ENCODE results near the gene TMEM53. TPM values are rescaled to one million over a fixed set of nuclear protein-coding genes. Genes with fewer than 3 reads are reported as not detected.
A peak's percentile ranks its signal among the peaks of the same experiment; 100 is the strongest.

Gene TMEM53
- total and polyA plus RNA-seq, 8 donors: 8.5 to 18.8 (median 9.7) TPM

DNA sequence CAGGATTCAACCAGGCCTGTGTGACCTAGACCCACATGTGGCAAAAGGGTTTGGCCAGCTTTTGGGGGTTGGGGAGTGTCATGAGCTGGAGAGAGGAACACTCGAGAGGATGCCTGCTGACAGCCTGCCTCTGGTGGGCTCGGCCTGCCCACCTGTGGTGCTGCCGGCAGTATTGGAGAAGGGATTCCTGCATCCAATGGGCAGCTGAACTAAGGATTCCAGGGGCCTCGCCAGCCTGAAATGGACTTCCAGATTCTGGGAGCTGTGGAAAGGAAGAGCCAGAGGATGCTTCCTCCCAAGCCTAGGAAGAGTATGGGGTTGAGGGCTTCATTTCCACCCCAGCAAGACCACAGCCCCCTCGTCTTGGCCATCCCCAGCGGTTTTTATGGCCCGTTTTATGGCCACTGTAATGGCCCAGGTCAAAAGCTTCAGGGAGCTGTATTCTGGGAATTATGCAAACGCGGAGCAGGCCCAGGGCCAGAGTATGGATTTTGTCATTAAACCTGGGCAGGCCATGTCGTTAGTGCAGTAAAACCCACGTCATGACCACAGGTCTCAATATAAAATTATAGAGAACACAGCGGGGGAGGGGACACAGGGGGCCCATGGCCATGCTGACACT, 63.6 kb downstream of the TMEM53 start:
- Histone ChIP-seq H3K9me3 (no peaks in the 10 kb centered on the region), H3K27me3 (peaks cover 0 to 9% of the 10 kb centered on the region in 2 donors), H3K4me3 (no peak overlapping the region), H3K4me1 (no peaks in the 10 kb centered on the region), H3K27ac (no peak overlapping the region), H3K36me3 (no peaks in the 10 kb centered on the region)
- intact Hi-C loops (cut with DNase I): no loop called here
- TF ChIP-seq, protein P1, sequence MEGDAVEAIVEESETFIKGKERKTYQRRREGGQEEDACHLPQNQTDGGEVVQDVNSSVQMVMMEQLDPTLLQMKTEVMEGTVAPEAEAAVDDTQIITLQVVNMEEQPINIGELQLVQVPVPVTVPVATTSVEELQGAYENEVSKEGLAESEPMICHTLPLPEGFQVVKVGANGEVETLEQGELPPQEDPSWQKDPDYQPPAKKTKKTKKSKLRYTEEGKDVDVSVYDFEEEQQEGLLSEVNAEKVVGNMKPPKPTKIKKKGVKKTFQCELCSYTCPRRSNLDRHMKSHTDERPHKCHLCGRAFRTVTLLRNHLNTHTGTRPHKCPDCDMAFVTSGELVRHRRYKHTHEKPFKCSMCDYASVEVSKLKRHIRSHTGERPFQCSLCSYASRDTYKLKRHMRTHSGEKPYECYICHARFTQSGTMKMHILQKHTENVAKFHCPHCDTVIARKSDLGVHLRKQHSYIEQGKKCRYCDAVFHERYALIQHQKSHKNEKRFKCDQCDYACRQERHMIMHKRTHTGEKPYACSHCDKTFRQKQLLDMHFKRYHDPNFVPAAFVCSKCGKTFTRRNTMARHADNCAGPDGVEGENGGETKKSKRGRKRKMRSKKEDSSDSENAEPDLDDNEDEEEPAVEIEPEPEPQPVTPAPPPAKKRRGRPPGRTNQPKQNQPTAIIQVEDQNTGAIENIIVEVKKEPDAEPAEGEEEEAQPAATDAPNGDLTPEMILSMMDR (IDR thresholded peaks at IDR 0.05): no peak
- ATAC-seq (no peak), DNase-seq (no peak)

DNA sequence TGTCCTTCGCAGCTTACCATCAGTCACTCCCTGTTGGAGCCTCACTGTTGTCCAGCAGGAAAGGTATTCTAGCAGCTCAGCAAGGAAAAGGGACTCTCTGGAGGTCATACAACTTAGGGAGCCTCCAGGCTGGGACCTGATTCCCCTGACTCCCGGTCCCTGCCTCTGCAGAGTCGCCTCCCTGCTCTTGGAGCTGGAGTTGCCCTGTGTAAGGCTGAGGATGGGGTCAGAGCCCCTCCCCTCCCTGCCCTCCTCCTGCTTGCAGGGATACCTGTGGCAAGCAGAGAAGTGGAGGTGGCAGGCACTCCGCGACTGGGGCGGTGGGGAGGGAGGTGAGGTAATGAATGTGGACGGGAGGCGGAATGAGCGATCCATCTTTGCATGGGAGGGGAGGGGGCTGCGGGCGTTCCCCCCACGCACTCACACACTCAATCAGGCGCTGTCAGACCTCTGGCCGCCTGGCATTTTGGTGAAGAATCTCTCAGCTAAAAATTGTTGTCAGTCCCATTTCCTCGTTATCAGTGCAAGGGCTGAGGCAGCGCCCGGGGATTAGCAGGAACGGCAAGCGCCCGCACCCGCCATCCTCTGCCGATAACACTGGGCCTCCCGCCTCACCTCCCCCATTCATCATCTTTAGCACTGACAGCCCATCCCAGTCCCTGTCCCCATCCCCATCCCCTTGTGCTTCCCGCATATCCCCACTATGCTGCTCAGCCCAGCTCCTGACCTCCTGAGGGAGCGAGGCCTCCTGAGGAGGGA, 64.3 kb downstream of the TMEM53 start:
- Histone ChIP-seq H3K9me3 (no peaks in the 10 kb centered on the region), H3K27ac (no peak overlapping the region), H3K27me3 (peaks cover 0 to 9% of the 10 kb centered on the region in 2 donors), H3K4me3 (no peak overlapping the region), H3K36me3 (no peaks in the 10 kb centered on the region), H3K4me1 (no peaks in the 10 kb centered on the region)
- intact Hi-C loops (cut with DNase I): no loop called here
- no peak for DNase-seq
- ATAC-seq: no peak
- TF ChIP-seq, protein P1 (IDR thresholded peaks at IDR 0.05): no peak

DNA sequence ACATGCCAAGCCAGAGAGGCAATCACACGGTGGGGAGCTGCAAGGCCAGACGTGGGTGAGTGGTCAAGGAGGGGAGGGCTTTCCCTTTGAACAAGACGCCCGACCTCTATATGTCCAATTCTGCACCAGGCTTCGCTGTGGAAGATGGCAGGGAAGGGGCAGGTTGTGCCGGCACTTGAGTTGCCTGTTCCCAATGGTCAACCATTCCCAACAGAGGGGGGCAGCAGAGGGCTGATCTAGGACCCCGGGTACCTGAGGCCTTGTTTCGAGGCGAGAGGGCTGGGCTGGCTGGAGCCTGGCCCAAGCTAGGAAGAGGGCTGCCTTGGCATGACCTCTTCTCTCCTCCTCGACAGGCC, 64.9 kb downstream of the TMEM53 start:
- no peak overlapping the region for H3K4me3 ChIP-seq
- peaks cover 0 to 9% of the 10 kb centered on the region in 2 donors for H3K27me3 ChIP-seq
- intact Hi-C loops (cut with DNase I): no loop called here
- no peak for DNase-seq
- no peak overlapping the region for H3K27ac ChIP-seq
- ATAC-seq: peak; percentile 55
- no peaks in the 10 kb centered on the region for H3K4me1 ChIP-seq
- H3K36me3 ChIP-seq: no peaks in the 10 kb centered on the region
- TF ChIP-seq, protein P1 (IDR thresholded peaks at IDR 0.05): peak; percentile 31 to 32
- no peaks in the 10 kb centered on the region for H3K9me3 ChIP-seq

DNA sequence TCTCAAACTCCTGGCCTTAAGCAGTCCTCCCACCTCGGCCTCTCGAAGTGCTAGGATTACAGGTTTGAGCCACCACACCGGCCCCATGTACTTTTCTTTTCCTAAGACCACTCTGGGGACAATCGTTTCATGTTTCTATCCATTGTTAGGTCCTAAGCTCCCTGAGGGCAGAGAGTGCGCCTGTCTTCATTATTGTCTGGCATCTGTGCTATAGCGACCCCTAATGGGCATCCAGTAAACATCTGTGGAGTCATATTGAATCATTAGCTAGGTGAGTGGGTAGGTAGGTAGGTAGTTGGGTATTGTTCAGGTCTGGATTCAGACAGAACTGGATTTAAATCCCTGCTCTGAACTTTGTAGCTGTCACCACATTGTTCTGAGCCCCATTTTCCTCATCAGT, 66.1 kb downstream of the TMEM53 start:
- TF ChIP-seq, protein P1 (IDR thresholded peaks at IDR 0.05): no peak
- Histone ChIP-seq H3K27me3 (peaks cover 0 to 9% of the 10 kb centered on the region in 2 donors), H3K4me3 (no peak overlapping the region), H3K4me1 (no peaks in the 10 kb centered on the region), H3K36me3 (no peaks in the 10 kb centered on the region), H3K27ac (no peak overlapping the region), H3K9me3 (no peaks in the 10 kb centered on the region)
- no peak for ATAC-seq
- DNase-seq: no peak
- intact Hi-C loops (cut with DNase I): no loop called here

DNA sequence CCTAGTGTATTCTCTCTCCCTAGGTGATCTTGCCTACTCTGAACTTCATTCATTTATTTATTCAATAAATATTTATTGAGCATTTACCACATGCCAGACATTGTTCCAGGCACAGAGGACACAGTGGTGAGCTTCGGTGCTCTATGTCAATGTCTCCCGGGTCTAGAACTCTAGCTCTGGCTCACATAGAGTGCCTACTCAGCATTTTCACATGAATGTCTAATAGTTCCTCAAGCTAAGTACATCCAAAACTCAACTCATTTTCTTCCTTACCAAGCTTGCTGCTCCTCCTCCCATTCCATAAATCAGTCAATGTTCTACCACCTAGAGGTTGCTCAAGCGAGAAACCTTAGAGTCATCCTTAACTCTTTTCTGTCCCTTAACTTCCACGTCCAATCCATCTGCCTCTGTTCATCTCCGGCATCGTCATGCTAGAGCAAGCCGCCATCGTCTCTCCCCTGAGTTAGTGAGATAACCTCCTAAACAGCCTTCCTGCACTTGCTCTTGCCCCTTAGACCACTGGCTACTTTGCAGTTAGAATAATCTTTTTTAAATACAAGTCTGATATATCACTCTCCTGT, 67.5 kb downstream of the TMEM53 start:
- no peak for DNase-seq
- Histone ChIP-seq H3K4me1 (no peaks in the 10 kb centered on the region), H3K9me3 (no peaks in the 10 kb centered on the region), H3K4me3 (no peak overlapping the region), H3K27ac (no peak overlapping the region), H3K36me3 (no peaks in the 10 kb centered on the region), H3K27me3 (peaks cover 0 to 9% of the 10 kb centered on the region in 2 donors)
- TF ChIP-seq, protein P1 (IDR thresholded peaks at IDR 0.05): no peak
- intact Hi-C loops (cut with DNase I): no loop called here
- no peak for ATAC-seq
